RCC 7860 (cell line): Measurements from ENCODE around the gene P2RX5.
A peak's percentile ranks its signal among the peaks of the same experiment; 100 is the strongest.

Source experiments
- DNase-seq: peaks from one replicate; pipeline ENCODE4 v3.0.0-alpha.2; 2015; ENCODE audit warnings: low spot score
- FAIRE-seq: peaks from 2 replicates; lab custom pipeline; 2012; peaks lifted over from hg19 to GRCh38; lab: Jason Lieb, UNC

Gene P2RX5

DNA sequence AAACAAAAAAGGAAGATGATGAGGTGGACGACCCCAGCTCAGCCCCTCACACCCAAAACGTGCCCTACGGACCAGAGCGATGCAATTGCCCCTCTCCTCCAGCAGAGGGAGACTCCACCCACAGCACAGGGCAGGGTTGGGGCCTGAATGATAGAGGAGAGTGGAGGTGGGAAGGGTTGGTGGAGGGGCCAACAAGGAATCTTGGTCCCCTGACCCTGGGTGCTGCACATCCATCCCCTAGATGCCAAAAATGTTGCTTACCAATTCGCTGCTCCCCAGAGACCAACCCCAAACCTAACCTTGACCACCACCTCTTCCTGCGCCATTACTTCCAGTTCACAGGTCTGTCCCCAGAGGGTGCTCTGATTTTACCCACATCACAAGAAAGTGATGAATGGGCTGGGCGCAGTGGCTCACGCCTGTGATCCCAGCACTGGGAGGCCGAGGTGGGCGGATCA, 12.9 kb downstream of the P2RX5 start:
- DNase-seq (no peak), FAIRE-seq (no peak)

DNA sequence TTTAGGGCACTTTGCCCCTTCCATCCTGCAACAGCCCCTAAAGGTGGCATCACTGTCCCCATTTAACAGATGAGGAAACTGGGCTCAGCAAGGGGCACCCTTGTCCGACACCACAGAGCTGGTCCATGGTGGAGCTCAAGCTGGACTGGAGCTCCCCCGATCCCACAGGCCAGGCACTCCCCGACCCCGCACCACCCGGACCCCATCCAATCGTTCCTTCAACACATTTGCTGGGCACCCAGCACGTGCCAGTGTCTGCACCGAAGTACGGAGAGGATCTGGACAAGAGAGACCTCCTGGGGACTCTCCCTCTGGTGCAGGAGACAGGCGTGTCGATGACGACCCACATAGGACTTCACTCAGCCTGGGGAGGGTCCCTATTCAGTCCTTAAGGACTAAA, 13.9 kb downstream of the P2RX5 start:
- DNase-seq (no peak), FAIRE-seq (no peak)

DNA sequence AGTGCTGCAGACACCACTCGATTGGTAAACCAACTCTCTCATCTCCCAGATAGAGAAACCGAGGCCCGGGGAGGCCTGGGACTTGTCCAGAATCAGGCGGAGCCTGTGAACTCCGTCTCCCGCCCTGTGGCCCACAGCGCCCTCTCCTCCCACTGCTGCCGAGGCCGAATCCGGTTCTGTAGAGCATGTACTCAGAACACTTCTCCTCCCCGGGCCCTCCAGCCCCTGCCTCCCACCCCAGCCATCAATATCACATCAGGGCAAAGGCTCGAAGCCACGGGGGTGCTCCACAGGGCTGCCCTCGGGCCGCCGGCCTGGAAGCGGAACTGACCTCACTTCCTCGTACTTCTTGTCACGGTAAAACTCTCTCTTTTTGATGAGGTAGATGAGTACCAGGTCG, 14.4 kb downstream of the P2RX5 start:
- FAIRE-seq (no peak), DNase-seq (no peak)

DNA sequence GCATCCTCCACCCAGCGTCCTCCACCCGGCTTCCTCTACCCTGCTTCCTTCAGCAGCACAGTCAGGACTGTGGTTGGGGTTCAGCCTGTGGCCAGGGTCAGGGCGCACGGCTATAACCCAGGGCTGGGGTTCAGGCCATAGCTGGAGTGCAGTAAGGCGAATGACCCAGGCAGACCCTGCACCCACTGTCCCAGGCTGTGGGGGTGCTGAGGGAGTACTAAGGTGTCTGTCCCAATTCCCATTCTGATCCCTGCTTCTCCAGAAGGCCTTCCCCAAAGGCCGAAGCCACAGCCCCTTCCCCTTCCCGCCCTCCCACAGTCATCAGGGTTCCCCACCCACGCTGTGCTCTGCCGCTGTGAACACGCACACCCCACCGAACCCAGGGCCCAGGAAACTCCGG, 14.9 kb downstream of the P2RX5 start:
- DNase-seq (no peak), FAIRE-seq (no peak)

DNA sequence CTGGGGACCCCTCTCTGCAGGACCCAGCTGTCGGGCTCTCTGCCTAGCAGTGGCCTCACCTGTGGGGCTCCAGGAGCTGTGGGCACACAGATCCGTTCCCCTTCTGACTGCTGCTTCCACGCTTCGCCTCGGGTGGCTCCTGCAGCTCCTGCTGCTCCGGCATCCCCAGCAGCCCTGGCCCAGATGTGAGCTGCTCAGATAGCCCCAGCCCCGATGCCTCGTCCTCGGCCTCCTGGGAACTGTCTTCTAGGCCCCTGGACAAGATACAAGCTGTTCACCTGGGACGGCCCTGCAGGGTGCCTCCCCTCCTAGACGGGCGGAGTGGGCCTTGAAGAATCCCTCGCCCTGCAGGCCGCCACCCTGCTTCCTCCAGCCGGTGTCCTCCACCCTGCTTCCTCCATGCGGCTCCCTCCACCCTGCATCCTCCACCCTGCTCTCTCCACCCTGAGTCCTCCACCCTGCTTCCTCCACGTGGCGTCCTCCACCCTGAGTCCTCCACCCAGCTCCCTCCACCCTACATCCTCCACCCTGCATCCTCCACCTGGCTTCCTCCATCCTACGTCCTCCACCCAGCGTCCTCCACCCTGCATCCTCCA, 16.3 kb downstream of the P2RX5 start:
- FAIRE-seq (no peak), DNase-seq (no peak)

DNA sequence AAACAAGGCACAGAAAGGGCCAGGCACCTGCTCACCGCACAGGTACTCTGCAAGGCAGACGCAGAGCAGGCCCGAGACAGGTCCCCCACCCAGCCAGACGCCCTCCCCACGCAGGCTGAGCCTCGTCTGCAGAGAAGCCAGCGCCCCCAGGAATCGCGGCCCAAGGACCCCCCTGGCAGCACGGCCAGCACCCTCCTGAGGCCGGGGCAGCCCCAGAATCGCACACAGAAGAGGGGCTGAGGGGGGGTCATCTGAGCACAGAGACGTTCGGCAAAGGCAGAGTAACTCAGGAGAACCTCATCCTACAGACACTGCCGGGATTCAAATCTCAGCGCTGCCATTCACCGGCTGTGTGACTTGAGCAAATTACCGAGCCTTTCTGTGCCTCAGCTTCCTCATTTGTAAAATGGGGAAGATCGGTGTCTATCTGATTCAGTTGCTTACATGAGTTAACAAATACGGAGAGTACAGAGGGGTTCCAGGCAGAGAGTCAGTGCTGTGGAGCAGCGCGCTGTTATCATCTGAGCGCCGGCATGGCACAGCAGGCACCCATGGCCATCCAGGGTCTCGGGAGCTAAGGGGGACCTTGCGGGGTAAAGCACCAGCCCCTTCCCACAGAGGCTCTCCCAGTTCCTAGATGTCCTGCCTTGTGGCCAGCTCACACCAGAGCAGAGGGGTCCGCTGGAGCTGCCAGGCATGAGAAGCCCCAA, 17.0 kb downstream of the P2RX5 start:
- FAIRE-seq (no peak), DNase-seq (no peak)

GRCh38 chr17:3678095-3678820, 17.7 kb downstream of the P2RX5 start:
- no peak for FAIRE-seq
- no peak for DNase-seq

- DNase-seq (no peak), FAIRE-seq (no peak)
These were observed 20.1 kb downstream of the P2RX5 start for GRCh38 chr17:3675886-3676285.

DNA sequence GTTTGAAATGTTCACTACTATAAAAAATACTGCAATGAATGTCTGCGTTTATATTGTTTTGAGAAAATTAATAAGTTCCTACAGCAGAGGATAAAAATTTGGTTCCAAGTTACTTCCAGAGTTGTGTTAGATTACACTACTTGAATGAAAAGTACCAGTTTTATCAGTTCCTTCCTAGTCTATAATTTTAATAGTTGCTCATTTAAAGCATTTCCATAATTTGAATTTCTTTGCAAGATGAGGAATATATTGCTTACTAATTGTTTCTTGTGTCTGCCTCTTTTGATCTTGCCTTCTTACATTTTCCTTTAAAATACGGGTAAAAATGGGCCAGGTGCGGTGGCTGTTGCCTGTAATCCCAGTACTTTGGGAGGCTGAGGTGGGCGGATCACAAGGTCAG, 23.4 kb downstream of the P2RX5 start:
- FAIRE-seq (no peak), DNase-seq (no peak)

DNA sequence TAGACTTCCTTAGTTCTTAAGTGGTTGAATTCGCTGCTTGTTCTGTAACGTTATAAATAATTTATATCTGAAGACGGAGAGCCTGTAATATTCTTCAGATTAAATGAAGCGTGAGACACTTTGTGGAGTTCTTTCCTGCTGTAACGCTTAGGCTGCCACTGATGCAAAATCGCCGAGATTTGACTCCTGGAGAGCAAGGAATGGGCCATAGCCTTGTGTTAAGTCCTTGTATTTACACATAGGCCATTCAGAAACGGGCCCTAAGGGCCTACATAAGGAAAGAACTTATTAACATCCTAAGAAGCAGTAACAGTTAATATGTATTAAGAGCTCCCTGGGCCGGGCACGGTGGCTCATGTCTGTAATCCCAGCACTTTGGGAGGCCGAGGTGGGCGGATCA, 26.4 kb downstream of the P2RX5 start:
- FAIRE-seq, result no peak
- no peak for DNase-seq

DNA sequence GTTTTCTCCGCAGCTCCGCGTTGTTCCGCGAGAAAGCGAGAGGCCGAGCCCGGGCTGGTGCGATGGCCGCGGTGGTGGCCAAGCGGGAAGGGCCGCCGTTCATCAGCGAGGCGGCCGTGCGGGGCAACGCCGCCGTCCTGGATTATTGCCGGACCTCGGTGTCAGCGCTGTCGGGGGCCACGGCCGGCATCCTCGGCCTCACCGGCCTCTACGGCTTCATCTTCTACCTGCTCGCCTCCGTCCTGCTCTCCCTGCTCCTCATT, 26.9 kb downstream of the P2RX5 start:
- DNase-seq (no peak), FAIRE-seq (no peak)

DNA sequence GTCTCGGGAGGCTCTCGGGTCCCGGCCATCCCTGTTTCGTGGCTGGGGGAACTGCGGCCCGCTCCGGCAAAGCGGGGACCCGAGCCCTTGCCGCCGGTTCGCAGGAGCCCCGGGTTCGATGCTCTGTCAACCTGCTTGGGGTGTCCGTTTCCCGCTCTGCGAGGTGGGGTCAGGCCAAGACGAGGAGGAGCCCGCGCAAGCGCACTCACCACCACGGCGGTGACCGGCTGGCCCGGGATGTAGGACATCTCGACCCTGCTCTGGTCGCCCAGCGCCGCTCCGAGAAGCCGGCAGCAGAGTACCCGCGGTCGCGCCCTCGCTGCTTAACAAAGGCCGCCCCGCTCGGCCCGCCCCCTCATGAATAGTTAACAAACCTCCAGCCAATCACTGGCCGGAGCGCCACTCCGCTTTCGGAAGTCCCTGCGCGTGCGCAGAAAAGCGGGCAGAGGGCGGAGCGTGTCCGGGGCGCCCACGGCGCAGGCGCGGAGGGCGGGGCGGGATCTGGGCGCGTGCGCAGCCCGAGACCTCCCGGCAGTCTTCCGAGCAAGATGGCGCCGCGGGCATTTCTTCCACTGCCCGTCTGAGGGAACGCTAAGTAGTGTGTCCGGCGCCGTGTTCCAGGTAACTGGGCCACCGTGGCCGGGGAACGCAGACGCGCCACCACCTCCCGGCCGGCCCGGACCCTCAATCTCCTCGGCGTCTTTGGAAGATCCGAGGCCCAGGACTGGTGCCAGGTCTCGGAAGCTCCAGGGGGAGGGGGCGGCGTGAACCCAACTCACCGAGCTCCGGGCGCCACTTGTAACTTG, 27.5 kb downstream of the P2RX5 start, which contains the start of the genes EMC6 and TAX1BP3:
Gene EMC6, plus strand, starts transcription at position 534 of the 806 bp plus-strand sequence. CDS start 335 bp downstream, outside the sequence.
Gene TAX1BP3, minus strand, starts transcription at position 300 of the 806 bp plus-strand sequence. Its CDS starts 52 bp downstream, at position 248.
- FAIRE-seq, result peak; percentile 48
- DNase-seq, result peak; percentile 92

GRCh38 chr17:3667366-3668278, 28.3 kb downstream of the P2RX5 start:
- DNase-seq (peak; percentile 79), FAIRE-seq (peak; percentile 51)

GRCh38 chr17:3666516-3666915, 29.4 kb downstream of the P2RX5 start:
- DNase-seq (no peak), FAIRE-seq (no peak)

GRCh38 chr17:3665834-3666233, 30.1 kb downstream of the P2RX5 start:
- DNase-seq (no peak), FAIRE-seq (no peak)

DNA sequence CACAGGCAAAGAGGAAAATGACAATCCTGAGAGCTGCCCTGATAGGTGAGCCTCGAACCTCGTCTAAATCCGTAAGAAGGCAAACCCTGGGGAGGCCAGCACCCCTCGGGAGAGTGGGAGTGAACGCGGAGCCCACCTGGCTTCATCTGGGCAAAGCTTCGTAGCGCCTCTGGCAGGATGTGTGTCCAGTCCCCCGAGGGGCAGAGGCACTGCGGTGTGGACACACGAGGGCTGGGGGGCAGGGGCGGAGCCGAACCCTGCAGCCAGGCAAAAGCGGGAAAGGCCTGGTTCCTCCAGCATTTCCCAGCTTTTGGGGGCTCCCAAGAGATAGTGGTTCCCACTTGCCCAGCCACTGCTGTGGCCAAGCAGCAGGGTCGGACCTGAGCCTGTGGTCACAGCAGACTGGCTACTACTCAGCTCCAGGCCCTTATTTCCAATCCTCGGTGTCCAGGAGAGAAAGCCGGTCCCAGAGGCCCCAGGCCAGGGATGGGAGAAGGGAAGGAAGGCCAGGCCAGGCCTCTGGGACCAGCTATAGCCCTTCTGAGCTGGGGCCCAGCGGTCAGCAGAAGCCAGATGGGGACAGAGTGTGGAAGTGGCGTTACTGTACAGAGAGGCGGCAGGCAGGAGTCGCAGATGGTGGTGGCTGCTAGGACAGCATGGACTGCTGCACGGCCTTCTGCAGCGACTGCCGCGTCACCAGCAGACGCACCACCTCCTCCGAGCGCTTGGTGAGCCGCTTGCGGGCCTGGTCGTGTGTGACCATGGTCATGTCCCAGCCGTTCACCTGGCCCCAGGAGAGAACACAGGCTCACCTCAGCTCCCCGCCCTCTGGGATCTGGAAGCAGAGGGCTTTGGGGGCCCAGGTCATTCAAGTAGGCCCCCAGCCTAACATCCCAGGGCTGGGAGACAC, 32.6 kb downstream of the P2RX5 start:
- DNase-seq (no peak), FAIRE-seq (no peak)

GRCh38 chr17:3660311-3660891, 35.6 kb downstream of the P2RX5 start:
- FAIRE-seq, result no peak

DNA sequence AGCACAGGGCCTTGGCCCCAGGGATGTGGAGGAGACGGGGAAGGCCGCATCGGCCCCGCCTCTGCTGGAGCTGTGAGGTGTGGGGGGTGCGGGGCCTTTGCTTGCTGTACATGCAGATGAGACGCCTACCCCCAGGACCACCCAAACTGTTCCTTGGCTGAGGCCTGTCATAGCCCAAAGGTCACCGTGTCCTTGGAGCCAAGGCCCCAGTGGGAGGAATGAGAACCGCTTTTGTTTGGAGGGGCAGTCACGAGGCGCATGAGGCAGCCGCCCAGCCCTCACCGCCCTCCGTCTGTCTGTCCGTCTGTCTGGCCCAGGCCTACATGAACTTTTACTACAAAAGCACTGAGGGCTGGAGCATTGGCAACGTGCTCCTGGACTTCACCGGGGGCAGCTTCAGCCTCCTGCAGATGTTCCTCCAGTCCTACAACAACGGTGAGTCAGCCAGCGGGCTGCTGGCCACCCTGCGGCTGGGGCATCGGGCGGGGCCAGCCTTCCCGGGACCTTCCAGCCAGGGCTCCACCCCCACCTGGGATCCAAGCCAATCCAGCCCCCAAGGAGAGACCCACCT, 36.3 kb downstream of the P2RX5 start:
- FAIRE-seq (no peak), DNase-seq (peak; percentile 60)

More at GRCh38 chr17:3660311-3660891, 35.6 kb downstream of the P2RX5 start:
- DNase-seq, result no peak
